ENCODE results near the gene PELI1. TPM values are rescaled to one million over a fixed set of nuclear protein-coding genes. Genes with fewer than 3 reads are reported as not detected.

The PELI1 gene
- total RNA-seq, 1 experiment from 2014 or later: 61.0 TPM

DNA sequence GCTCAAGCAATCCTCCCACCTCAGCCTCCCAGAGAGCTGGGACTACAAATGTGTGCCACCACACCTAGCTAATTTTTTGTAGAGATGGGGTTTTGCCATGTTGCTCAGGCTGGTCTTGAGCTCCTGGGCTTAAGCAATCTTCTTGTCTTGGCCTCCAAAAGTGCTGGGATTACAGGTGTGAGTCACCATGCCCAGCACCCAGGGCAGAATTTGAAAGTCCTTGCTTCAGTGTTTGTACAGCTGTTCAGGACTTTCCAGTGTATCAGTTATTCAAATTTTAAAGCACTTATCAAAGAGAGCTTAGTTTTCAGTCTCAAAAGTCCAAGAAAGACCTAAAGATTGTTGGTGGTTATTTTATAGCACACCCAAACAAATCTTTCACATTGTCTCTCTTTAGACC is 81.4 kb downstream of the PELI1 start:
- Histone ChIP-seq H3K9me3 (ENCODE audit: control insufficient read depth, low read depth, low read length) (no peaks in the 10 kb centered on the region), H2BK5ac (ENCODE audit: insufficient read length, low read length) (no peak overlapping the region), H3K4me1 (ENCODE audit: insufficient read depth, low read length) (peaks cover 14% of the 10 kb centered on the region), H4K20me1 (ENCODE audit: control insufficient read depth, insufficient read depth, insufficient read length) (no peaks in the 10 kb centered on the region), H3K23ac (ENCODE audit: insufficient read length, low read depth, low read length) (no peak overlapping the region), H3K14ac (ENCODE audit: insufficient read depth, low read length) (no peak overlapping the region), H3K79me2 (ENCODE audit: insufficient read depth, low read length) (no peaks in the 10 kb centered on the region), H3K4ac (ENCODE audit: low read depth, low read length) (no peak overlapping the region), H2BK120ac (ENCODE audit: low read depth, low read length, poor library complexity, severe bottlenecking) (no peak overlapping the region), H4K91ac (ENCODE audit: insufficient read length, low read depth, low read length) (no peak overlapping the region), H2AFZ (ENCODE audit: low read length) (no peak overlapping the region), H2BK15ac (ENCODE audit: low read depth, low read length) (no peak overlapping the region), H2AK5ac (ENCODE audit: insufficient read length, low read length) (no peak overlapping the region), H2BK20ac (ENCODE audit: low read depth, low read length, poor library complexity, severe bottlenecking) (no peak overlapping the region), H4K5ac (ENCODE audit: insufficient read length, low read depth, low read length) (no peak overlapping the region), H3K4me2 (ENCODE audit: insufficient read depth, insufficient read length, low read length) (no peak overlapping the region), H3K23me2 (ENCODE audit: insufficient read length, low read depth, low read length, poor library complexity, severe bottlenecking) (no peaks in the 10 kb centered on the region), H3T11ph (ENCODE audit: low read length) (no peak overlapping the region), H3K79me1 (ENCODE audit: insufficient read depth, low read depth, low read length, poor library complexity, severe bottlenecking) (no peaks in the 10 kb centered on the region), H4K8ac (replicated peaks; ENCODE audit: insufficient read length, low read depth, low read length) (no peak overlapping the region), H3K27ac (ENCODE audit: insufficient read length, low read depth, low read length) (no peak overlapping the region), H3K56ac (ENCODE audit: insufficient read length, low read depth, low read length) (no peak overlapping the region), H3K18ac (ENCODE audit: insufficient read length, low read depth, low read length) (no peak overlapping the region), H3K9ac (ENCODE audit: extremely low read depth, insufficient read length, low read length) (no peak overlapping the region), H2BK12ac (ENCODE audit: insufficient read length, low read depth, low read length) (no peak overlapping the region), H3K27me3 (ENCODE audit: insufficient read depth, low read length) (no peaks in the 10 kb centered on the region)
- Mint-ChIP-seq H3K27me3 (ENCODE audit: low read depth) (no peaks in the 10 kb centered on the region), H3K4me1 (peaks cover 44 to 45% of the 10 kb centered on the region in 2 experiments), H3K4me3 (no peak overlapping the region), H3K36me3 (ENCODE audit: insufficient read depth in 1 of 3, low read depth in 3 of 3) (no peaks in the 10 kb centered on the region), H3K27ac (no peak overlapping the region; a peak in 1 of 7 replicates), H3K9me3 (no peaks in the 10 kb centered on the region)
- TF ChIP-seq, protein P1, sequence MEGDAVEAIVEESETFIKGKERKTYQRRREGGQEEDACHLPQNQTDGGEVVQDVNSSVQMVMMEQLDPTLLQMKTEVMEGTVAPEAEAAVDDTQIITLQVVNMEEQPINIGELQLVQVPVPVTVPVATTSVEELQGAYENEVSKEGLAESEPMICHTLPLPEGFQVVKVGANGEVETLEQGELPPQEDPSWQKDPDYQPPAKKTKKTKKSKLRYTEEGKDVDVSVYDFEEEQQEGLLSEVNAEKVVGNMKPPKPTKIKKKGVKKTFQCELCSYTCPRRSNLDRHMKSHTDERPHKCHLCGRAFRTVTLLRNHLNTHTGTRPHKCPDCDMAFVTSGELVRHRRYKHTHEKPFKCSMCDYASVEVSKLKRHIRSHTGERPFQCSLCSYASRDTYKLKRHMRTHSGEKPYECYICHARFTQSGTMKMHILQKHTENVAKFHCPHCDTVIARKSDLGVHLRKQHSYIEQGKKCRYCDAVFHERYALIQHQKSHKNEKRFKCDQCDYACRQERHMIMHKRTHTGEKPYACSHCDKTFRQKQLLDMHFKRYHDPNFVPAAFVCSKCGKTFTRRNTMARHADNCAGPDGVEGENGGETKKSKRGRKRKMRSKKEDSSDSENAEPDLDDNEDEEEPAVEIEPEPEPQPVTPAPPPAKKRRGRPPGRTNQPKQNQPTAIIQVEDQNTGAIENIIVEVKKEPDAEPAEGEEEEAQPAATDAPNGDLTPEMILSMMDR (conservative IDR thresholded peaks at IDR 0.05): no peak
- DNase-seq: no peak

Measured in H9 (cell line).